Measurements from ENCODE around the gene IL17D. TPM values are rescaled to one million over a fixed set of nuclear protein-coding genes. Genes with fewer than 3 reads are reported as not detected.
"Not testable (repeated sequence)": the region's sequence is repeated elsewhere in the genome, so short reads cannot be mapped to it uniquely, and the experiment has no call there.

The IL17D gene
- total and polyA plus RNA-seq, 8 donors = 0.45 to 3.5 (median 0.85) TPM; not detected in 2

GRCh38 chr13:20680416-20681080 lies 23.0 kb upstream of the IL17D start:
- DNase-seq = no peak
- Histone ChIP-seq H3K27ac (no peak overlapping the region), H3K4me3 (no peak overlapping the region), H3K9me3 (no peaks in the 10 kb centered on the region), H3K27me3 (no peaks in the 10 kb centered on the region), H3K4me1 (no peaks in the 10 kb centered on the region), H3K36me3 (peaks cover 0 to 18% (median 4%) of the 10 kb centered on the region in 4 donors)
- WGBS, 5 donors = 88 to 92% (median 90%) methylated on average over 10 of the region's 10 CpGs
- intact Hi-C loops (cut with DNase I; ENCODE audit: low total_unique reads) = no loop called here
- no peak for TF ChIP-seq POLR2AphosphoS5 (IDR thresholded peaks at IDR 0.05)
- TF ChIP-seq POLR2A (IDR thresholded peaks at IDR 0.05) = no peak
- no peak for TF ChIP-seq EP300 (IDR thresholded peaks at IDR 0.05)
- TF ChIP-seq CTCF (IDR thresholded peaks at IDR 0.05) = no peak

GRCh38 chr13:20681481-20681880 lies 22.0 kb upstream of the IL17D start:
- intact Hi-C loops (cut with DNase I; ENCODE audit: low total_unique reads); H3K27me3 ChIP-seq; H3K4me3 ChIP-seq; H3K9me3 ChIP-seq; H3K4me1 ChIP-seq; H3K27ac ChIP-seq; DNase-seq: not testable (repeated sequence)
- 54 to 94% (median 81%) methylated on average over 5 of the region's 5 CpGs for WGBS, 5 donors
- peaks cover 0 to 18% (median 4%) of the 10 kb centered on the region in 4 donors for H3K36me3 ChIP-seq

GRCh38 chr13:20682061-20682460 lies 21.4 kb upstream of the IL17D start:
- intact Hi-C loops (cut with DNase I; ENCODE audit: low total_unique reads) = no loop called here
- DNase-seq = no peak
- Histone ChIP-seq H3K27me3 (no peaks in the 10 kb centered on the region), H3K27ac (no peak overlapping the region), H3K4me3 (no peak overlapping the region), H3K9me3 (no peaks in the 10 kb centered on the region), H3K36me3 (peaks cover 0 to 18% (median 4%) of the 10 kb centered on the region in 4 donors), H3K4me1 (no peaks in the 10 kb centered on the region)
- TF ChIP-seq POLR2AphosphoS5 (IDR thresholded peaks at IDR 0.05) (no peak), POLR2A (IDR thresholded peaks at IDR 0.05) (no peak), CTCF (IDR thresholded peaks at IDR 0.05) (no peak), EP300 (IDR thresholded peaks at IDR 0.05) (no peak)
- WGBS, 5 donors = 87 to 100% (median 92%) methylated on average over 1 of the region's 1 CpG

GRCh38 chr13:20684041-20684440 lies 19.5 kb upstream of the IL17D start:
- Histone ChIP-seq H3K4me1 (no peaks in the 10 kb centered on the region), H3K36me3 (peaks cover 0 to 18% (median 5%) of the 10 kb centered on the region in 4 donors), H3K4me3 (no peak overlapping the region), H3K27me3 (no peaks in the 10 kb centered on the region), H3K9me3 (no peaks in the 10 kb centered on the region), H3K27ac (no peak overlapping the region)
- WGBS, 5 donors = 84 to 93% (median 91%) methylated on average over 4 of the region's 4 CpGs
- no peak for DNase-seq
- intact Hi-C loops (cut with DNase I; ENCODE audit: low total_unique reads) = no loop called here
- no peak for TF ChIP-seq POLR2AphosphoS5 (IDR thresholded peaks at IDR 0.05)
- TF ChIP-seq EP300 (IDR thresholded peaks at IDR 0.05) = no peak

- 77 to 88% (median 82%) methylated on average over 17 to 18 of the region's 18 CpGs for WGBS, 5 donors
- no peak overlapping the region for H3K27ac ChIP-seq
Measured at GRCh38 chr13:20684546-20684945, 19.0 kb upstream of the IL17D start.

More at GRCh38 chr13:20684546-20684945, 19.0 kb upstream of the IL17D start:
- Histone ChIP-seq H3K4me1 (no peaks in the 10 kb centered on the region), H3K36me3 (peaks cover 0 to 14% (median 5%) of the 10 kb centered on the region in 4 donors), H3K4me3 (no peak overlapping the region), H3K27me3 (no peaks in the 10 kb centered on the region), H3K9me3 (no peaks in the 10 kb centered on the region)
- no peak for DNase-seq
- intact Hi-C loops (cut with DNase I; ENCODE audit: low total_unique reads) = no loop called here
- TF ChIP-seq EP300 (IDR thresholded peaks at IDR 0.05) = no peak
- TF ChIP-seq POLR2AphosphoS5 (IDR thresholded peaks at IDR 0.05) = no peak
- TF ChIP-seq CTCF (IDR thresholded peaks at IDR 0.05) = no peak
- no peak for TF ChIP-seq POLR2A (IDR thresholded peaks at IDR 0.05)
